ENCODE results near the gene EIF5.

Gene EIF5

DNA sequence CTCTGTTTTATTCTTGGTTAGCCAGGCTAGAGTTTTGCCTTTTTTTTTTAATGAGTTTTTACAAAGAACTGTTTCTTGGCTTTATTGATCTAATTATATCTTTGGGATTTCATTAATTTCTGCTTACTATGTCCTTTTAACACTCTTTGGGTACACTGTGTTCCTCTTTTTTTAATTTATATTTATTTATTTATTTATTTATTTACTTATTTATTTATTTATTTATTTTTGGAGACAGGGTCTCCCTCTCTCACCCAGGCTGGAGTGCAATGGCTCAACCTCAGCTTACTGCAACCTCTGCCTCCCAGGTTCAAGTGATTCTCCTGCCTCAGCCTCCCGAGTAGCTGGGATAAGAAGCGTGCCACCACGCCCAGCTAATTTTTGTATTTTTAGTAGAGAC is 36.0 kb downstream of the EIF5 start:
- DNase-seq (ENCODE audit: low read depth in 2 of 2), result no peak

DNA sequence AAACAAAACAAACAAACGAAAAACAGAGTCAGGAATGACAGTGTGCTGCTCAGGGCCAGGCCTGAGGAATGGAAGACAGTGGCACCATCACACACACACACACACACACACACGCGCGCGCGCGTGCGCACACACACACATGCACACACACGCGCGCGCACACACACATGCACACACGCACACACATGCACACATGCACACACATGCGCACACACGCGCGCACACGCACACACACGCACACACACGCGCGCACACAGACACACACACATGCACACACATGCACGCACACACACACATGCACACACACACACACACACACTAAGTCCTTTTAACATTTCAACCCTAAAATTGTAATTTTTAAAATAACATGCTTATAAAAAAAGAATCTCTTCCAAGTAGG is 38.0 kb downstream of the EIF5 start:
- no peak for DNase-seq (ENCODE audit: low read depth in 2 of 2)

DNA sequence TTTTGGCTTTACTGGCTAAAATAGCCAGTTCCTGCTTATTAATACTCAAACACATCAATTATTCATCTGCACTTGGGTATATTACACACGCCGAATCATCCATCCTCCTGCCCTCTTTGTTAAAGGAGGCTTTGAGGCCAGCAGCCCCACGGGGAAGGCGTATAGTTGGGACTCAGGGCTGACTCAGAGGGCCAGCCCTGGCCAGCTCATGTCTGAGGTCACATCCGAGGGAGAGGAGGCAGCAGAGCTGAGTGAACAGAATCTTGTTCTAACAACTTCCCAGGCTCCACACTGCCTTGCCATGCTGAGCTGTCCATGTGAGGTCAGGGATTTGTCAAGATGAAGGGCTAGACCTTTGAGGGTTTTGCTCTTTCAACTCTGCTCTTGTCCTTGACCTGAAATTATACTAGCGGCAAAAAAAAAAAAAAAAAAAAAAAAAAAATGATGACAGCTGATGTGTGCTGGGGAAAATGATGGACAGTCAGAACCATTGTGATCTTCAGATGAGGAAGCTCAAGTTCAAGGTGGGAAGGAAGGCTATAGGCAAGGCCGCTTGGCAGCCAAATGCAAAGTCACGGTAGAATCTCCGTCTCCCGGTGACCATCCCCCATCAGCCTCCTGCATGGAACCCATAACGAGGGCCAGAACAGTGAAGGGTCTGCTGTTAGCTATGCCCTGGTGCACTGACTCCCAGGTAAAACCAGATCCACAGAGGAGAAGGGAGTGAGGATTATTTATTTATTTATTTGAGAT is 38.7 kb downstream of the EIF5 start:
- no peak for DNase-seq (ENCODE audit: low read depth in 2 of 2)

DNA sequence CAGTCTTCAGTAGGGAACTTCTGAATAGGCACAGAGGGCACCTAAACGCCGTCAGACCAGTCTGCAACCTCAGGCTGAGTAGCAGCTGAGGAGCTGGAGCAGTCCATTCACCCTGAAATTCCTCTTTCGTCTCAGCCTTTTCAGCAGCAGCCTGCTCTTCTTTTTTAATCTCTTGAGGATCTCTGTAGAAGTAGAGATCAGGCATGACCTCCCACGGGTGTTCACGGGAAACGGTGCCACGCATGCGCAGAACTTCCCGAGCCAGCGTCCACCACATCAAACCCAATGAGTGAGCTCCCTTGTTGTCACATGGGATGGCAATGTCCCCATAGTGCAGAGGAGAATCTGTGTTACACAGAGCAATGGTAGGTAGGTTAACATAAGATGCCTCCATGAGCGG is 40.1 kb downstream of the EIF5 start:
- no peak for DNase-seq (ENCODE audit: low read depth in 2 of 2)

DNA sequence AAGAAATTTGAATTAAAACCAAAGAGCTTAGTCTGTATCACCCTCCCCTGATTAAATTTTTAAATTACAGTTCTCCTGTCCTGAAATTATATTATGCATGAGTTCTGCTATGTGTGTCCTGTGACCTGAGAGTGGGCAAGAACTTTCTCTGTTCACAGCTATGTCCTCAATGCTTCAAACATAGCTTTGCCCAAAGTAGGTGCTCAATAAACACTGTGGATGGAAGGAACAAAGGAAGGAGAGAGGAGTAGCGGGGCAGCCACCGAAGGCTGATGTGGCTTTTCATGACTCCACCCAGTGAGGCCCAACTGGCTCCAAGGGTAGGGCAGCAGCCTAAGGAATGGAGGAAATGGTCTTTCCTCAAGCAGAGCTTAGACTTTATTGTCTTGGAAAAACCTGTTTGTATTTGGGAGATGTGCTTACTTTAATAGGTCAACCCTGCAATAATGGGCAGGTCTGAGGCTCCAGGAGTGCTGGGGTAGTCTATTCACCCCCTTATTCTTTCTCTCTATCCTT is 43.5 kb downstream of the EIF5 start:
- no peak for DNase-seq (ENCODE audit: low read depth in 2 of 2)

DNA sequence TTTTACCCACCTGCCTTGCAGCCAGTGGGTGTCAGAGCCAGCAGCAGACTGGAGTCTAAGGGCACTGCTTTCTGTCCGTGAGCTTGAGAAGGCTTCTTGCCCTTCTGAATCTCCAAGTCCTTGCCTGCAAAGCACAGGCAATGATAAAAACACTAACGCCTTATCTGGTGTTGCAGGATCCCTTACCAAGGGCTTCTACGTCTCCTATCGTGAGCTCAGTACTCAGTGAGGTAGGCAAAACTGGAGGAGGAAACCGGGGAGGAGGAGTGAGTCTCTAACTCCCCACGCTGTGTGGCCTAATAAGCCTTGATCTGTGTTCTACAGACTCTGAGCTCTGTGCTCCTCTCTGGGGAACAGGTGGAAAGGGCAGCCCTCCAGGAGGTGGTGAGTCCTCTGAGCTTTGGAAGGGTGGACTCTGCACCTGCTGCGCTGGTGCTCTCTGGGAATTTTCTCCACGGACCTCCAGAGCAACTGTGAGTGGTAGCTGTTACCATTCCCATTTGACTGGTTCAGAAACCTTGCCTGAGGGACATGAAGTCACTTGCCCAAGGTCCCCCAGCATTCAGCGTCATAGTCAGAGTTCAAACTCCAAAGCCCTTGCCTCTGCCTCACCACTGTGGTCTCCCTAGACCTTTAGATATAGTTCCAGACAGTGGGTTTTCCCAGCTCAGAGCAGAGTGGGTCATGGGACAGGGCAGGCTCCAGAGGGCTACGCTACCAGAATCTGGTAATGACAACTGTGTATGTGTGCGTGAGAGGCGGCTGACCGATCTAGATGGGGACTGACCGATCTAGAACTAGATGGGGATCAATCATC is 44.2 kb downstream of the EIF5 start:
- no peak for DNase-seq (ENCODE audit: low read depth in 2 of 2)

DNA sequence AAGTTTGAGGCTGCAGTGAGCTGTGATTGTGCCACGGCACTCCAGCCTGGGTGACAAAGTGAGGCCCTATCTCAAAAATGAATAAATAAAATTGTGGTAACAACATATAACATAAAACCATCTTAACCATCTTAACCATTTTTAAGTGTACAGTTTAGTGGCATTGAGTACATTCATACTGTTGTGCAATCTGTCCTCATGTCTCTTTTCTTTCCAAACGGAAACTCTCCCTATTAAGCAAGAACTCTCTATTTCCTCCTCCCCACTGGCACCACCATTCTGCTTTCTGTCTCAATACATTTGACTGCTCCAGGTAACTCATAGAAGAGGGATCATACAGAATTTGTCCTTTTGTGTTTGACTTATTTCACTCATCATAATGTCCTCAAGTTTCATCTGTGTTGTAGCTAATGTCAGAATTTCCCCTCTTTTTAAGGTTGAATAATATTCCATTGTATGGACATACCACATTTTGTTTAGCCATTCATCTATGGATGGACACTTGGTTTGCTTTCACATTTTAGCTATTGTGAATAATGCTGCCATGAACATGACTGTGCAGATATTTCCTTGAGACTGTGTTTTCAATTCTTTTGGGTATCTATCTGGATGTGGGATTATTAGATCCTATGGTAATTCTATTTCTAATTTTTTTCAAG is 46.8 kb downstream of the EIF5 start:
- DNase-seq (ENCODE audit: low read depth in 2 of 2), result no peak

DNA sequence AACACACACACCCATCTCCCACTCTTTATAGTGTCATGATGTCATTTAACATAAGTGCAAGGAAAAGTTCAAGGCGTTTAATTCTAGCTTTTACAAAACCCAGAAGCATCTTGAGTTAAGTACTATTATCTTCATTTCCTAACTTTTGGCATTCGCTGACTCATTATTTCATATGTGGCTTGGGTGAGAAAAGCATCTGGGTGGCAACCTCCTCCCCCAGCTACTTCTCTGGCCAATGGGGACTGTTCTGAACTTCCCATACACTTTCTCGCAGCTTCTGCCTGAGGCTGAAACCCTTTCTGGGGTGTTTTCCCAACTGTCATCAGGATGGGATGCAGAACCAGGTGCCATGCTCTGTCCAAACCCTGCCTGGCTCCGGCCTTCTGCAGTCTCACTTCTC is 48.3 kb downstream of the EIF5 start:
- DNase-seq (ENCODE audit: low read depth in 2 of 2), result no peak

DNA sequence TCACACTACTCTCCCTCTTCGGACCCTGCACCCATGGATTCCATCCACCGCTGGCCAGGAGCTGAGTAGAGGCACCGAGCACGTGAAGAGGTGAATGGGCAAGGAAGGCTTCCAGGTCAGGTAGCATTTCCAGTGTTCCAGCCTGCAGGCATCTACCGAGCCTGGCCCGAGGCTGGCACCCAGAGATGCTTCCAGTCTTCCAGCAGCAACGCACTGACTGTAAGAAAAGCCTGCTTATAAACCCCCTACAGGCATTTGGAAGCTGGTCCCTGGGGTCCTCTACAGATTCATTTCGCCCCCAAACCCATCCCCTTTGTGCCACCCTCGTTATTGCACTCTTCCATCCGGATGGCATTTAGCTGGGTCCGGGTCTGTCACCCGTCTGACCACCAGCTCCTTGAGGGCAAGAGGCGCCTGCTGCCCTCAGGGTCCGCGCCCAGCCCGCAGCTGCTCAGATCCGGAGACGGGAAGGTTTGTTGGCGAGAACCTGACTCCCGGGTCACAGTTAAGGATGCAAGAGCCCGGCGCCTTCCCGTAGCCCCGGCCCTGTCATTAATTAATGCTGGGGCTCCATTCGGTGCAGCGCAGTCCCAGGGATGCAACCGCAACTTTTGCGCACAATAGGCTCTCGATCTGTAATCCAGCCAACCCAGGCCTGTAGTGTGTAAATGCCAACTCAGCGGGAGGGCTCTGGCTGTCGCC is 50.6 kb downstream of the EIF5 start:
- no peak for DNase-seq (ENCODE audit: low read depth in 2 of 2)

DNA sequence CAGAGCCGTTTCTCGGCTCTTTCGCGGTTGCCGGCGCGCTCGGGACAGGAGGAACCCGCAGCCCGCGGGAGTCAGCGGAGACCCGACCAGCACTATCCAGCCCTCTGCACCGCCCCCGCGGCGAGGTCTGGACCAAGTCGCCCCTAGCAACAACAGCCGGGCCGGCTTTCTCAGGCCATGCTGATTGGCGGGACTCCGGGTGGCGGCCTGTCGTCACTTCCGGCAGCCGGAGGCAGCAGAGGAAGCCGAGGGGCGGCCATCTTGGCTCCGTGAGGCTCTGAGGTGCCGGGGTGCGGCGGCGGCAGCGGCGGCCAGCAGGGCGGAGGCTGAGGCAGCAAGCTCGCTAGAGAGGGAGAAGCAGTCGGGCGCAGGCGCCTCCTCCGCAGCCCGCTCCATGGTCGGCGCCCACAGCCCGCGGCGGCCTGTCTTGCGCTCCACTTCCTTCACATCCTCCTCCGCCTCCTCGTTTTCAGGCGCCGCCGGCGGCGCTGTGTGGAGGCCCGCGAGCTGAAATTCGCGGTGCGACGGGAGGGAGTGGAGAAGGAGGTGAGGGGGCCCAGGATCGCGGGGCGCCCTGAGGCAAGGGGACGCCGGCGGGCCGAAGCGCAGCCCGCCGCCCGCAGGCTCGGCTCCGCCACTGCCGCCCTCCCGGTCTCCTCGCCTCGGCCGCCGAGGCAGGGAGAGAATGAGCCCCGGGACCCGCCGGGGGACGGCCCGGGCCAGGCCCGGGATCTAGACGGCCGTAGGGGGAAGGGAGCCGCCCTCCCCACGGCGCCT is 51.3 kb downstream of the EIF5 start, which contains the start of gene MARK3:
MARK3 (plus strand) TSS at position 264 of the 777 bp plus-strand sequence. CDS start 615 bp downstream, outside the sequence.
- peak; percentile 95 to 96 for DNase-seq (ENCODE audit: low read depth in 2 of 2)

DNA sequence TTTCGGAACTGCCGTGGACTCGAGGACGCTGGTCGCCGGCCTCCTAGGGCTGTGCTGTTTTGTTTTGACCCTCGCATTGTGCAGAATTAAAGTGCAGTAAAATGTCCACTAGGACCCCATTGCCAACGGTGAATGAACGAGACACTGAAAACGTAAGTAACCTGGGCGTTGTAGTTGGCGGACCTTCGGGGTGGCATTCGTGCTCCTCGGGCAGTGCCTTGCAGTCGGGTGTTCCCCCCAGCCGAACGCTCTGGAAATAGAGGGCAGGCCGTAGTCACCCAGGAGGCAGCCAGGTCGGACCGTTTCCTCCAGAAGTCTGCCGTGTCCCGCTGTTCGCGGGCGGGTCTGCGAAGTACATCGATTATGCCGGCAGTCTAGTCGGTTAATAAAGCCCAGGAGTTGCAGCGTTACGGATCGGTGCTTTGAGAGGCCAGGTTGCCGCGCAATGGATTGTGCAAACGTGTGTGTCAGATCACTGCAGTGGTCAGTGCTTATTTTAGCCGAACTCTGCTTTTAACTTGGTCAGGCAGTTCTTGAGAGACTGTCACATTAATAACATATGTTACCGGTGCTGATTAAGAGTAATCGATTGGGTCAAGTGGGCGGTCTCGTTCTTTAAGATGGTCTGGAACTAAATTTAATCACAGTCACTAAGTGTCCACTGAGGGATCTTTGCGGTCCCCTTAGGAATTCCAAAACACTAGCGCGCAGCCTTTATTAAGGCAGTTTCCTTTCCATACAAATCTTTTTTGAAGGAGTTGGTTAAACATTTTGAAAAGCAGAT is 52.1 kb downstream of the EIF5 start:
- DNase-seq (ENCODE audit: low read depth in 2 of 2), result no peak

DNA sequence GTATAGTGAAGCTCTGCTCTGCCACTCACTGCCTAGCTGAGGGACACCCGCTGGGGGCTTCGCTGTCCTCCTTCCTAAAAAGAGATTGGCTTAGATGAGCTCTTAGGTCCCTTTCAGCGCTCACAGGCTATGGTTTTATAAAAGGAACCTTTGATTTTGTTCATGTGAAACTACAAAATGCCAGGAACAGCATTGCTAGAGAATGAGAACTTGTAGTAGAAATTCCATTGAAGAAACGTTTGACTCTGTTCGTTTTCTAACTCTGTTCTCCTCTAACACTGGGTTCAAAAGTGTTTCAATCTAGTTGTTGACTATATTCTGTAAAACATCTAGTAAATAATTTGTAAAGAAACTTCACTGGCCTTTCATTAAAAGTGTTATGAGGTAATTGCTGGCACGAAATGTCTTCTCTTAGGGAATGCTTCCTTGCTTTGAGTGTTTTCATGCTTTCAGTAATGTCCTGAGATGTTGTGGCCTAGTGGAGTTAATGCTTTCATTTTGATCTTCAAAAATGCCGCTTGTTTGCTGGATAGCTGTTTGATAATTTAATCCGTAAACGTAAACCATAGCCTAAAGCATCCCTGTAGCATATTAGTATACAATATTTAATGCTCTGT is 52.8 kb downstream of the EIF5 start:
- no peak for DNase-seq (ENCODE audit: low read depth in 2 of 2)

DNA sequence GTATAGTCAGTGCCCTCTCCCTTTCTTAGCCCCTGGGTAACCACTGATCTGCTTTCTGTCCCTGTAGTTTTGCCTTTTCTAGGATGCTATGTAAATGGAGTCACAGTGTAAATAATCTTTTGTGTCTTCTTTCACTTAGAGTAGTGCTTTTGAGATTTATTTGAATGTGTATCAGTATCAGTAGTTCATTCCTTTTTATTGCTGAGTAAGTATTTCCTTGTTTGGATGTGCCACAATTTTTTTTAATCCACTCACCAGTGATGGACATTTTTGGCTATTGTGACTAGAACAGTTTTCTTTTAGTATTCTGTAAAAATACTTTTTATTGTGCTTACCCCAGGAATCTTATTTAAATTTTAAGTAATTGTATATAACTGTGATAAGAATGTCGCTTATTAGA is 54.6 kb downstream of the EIF5 start:
- DNase-seq (ENCODE audit: low read depth in 2 of 2), result no peak

DNA sequence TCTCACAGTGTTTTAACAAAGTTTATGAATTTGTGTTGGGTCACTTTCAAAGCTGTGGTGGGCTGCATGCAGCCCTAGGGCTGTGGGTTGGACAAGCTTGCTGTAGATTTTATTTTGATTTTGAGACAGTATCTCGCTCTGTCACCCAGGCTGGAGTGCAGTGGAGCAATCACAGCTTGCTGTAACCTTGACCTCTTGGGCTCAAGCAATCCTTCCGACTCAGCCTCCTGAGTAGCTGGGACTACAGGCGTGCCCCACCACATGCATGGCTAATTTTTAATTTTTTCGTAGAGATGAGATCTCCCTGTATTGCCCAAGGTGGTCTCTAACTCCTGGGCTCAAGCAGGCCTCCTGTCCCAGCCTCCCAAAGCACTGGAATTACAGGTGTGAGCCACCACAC is 56.6 kb downstream of the EIF5 start:
- no peak for DNase-seq (ENCODE audit: low read depth in 2 of 2)

DNA sequence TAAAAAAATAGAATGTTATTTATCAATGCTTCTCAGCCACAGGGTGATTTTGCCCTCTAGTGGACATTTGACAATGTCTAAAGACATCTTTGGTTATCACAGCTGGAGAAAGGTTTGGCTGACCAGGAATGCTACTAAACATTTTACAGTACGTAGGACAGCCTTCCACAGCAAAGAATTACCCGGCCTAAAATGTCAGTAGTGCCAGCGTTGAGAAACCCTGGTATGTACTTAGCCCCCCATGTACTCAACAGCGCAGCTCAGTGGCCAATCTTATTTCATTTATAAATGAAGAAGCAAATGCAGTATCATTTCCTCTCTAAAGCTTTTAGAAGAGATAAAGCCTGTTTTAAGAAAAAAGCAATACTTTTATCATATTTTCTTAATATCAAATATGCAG is 57.0 kb downstream of the EIF5 start:
- DNase-seq (ENCODE audit: low read depth in 2 of 2), result no peak

DNA sequence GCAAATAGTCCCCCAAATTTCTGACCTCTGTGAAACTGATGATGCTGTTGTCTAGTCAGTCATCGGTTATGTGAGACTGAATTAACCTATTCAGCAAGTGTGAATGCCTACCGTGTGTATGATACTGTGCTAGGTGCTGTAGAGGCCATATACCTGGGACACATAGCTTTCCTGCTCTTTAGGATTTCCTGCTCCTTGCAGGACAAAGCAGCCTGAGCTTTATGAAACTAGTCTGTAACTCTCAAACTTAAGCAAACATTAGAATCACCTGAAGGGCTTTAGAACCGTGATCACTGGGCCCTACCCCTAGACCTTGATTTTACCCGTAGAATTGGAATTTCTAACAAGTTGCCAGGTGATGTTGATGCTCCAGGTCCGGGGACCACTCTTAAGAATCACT is 58.1 kb downstream of the EIF5 start:
- DNase-seq (ENCODE audit: low read depth in 2 of 2), result no peak

DNA sequence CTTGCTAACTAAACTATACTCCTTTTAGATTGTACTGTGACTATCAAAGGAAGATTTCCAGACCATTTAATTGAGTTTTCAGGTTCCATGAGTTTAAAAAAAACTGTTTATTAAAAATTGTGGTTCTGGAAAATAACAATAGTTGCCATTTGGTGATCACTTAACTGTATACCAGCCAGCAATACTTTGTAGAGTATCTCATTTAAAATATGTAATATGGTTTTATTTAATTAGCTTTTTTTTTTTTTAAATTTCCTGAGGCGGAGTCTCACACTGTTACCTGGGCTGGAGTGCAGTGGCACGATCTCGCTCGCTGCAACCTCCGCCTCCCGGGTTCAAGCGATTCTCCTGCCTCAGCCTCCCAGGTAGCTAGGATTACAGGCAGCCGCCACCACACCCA is 58.5 kb downstream of the EIF5 start:
- DNase-seq (ENCODE audit: low read depth in 2 of 2), result no peak

DNA sequence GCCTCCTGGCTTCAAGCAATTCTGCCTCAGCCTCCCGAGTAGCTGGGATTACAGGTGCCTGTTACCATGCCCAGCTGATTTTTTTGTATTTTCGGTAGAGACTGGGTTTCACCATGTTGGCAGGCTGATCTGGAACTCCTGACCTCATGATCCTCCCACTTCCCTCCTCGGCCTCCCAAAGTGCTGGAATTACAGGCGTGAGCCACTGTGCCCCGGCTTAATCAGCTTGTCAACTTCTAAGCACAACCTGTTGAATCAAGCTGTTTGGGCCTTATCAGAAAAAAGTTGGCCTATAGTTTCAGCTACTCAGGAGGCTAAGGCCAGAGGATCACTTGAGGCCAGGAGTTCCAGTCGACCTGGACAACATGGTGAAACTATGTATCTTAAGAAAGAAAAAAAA is 59.0 kb downstream of the EIF5 start:
- DNase-seq (ENCODE audit: low read depth in 2 of 2), result no peak

DNA sequence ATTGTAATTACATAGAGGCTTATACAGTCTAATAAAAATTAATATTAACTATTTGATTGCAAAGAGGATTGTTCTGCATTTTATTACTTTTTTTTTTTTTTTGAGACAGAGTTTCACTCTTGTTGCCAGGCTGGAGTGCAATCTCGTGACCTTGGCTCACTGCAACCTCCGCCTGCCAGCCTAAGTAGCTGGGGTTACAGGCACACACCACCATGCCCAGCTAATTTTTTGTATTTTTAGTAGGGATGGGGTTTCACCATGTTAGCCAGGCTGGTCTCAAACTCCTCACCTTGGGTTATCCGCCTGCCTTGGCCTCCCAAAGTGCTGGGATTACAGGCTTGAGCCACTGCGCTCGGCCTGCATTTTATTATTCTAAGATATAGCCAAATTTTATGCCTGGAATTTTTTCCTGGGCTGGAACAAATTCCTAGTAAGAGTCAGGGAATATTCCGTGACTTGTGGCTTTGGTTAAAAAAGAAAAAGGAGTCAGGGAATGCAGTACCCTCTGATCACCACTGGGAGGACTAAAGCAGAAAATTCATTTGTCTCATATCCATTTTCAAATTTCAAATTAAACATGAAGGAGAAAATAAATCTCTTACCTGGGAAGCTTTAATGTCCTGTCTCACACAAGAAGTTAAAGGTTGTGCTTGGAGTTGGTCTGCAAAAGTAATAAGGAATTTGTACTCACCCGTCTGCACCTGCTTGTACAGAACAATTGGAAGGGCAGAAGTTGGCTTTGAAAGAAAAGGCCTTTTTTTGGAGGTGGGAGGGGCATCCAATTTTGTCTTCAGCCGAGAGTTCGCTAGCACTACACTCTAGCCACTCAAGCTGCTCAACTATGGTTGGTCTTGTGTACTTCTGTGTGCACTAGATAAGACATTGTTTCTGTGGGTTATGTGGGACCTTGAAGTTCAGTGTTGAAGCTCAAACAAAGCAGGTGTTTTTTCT is 59.9 kb downstream of the EIF5 start:
- no peak for DNase-seq (ENCODE audit: low read depth in 2 of 2)

All from stimulated activated CD4-positive, alpha-beta T cell treated with anti-CD3 and anti-CD28 coated beads, Interleukin-12 subunit alpha, Interleukin-12 subunit beta, amount 100 ng/mL, for 24 hours (primary cell).